CD8-positive, alpha-beta memory T cell (primary cell): ENCODE measurements around the gene C1orf232. TPM values are rescaled to one million over a fixed set of nuclear protein-coding genes. Genes with fewer than 3 reads are reported as not detected.

Source experiments
- CTCF ChIA-PET: fragments of 350-600 bp; sonication (Branson Sonifier 250); formaldehyde crosslinking; loops from one replicate; lab custom pipeline; 2021; ENCODE audit warnings: antibody characterized with exemption; lab: Charles Lee
- POLR2A ChIA-PET: fragments of 350-600 bp; sonication (Branson Sonifier 250); formaldehyde crosslinking; loops from one replicate; lab custom pipeline; 2021; ENCODE audit warnings: antibody characterized with exemption; lab: Charles Lee
- DNase-seq, 5 donors: peaks; one replicate each; pipeline versions ENCODE4 v3.0.0 to v3.0.0-alpha.2; 2020 to 2022; ENCODE audit warnings: mixed read lengths in 1 of 5
- H3K27ac ChIP-seq: one replicate; pipeline ENCODE4 v1.7.0; 2013; ENCODE audit warnings: low read depth, mild to moderate bottlenecking, low read length, moderate library complexity
- H3K27me3 ChIP-seq: 2 replicates; pipeline ENCODE4 v1.7.0; 2013; ENCODE audit warnings: low read length, mild to moderate bottlenecking; ENCODE audit not compliant: insufficient read depth, poor library complexity, severe bottlenecking
- H3K36me3 ChIP-seq: 2 replicates; pipeline ENCODE4 v1.7.0; 2013; ENCODE audit warnings: mild to moderate bottlenecking, low read length, moderate library complexity; ENCODE audit not compliant: insufficient read depth
- H3K4me1 ChIP-seq: 2 replicates; pipeline ENCODE4 v1.7.0; 2013; ENCODE audit warnings: mild to moderate bottlenecking, low read length, moderate library complexity; ENCODE audit not compliant: insufficient read depth
- H3K4me3 ChIP-seq: 2 replicates; pipeline ENCODE4 v1.7.0; 2013; ENCODE audit warnings: mild to moderate bottlenecking, low read length
- H3K9me3 ChIP-seq: 2 replicates; pipeline ENCODE4 v1.7.0; 2013; ENCODE audit warnings: mild to moderate bottlenecking, low read length
- H3K27ac Mint-ChIP-seq, 8 donors: one replicate each; pipeline ENCODE4 v1.8.0; 2020 to 2021; ENCODE audit warnings: mixed read lengths in 8 of 8, mild to moderate bottlenecking in 6 of 8, inconsistent platforms in 3 of 8, moderate library complexity in 3 of 8
- H3K27me3 Mint-ChIP-seq, 2 donors: one replicate each; pipeline ENCODE4 v1.8.0; 2020 to 2021; ENCODE audit warnings: mixed read lengths in 2 of 2, mild to moderate bottlenecking in 1 of 2, moderate library complexity in 1 of 2
- H3K36me3 Mint-ChIP-seq, 3 donors: one replicate each; pipeline ENCODE4 v1.8.0; 2020 to 2021; ENCODE audit warnings: mixed read lengths in 3 of 3, inconsistent platforms in 1 of 3, mild to moderate bottlenecking in 1 of 3
- H3K4me1 Mint-ChIP-seq, 3 donors: one replicate each; pipeline ENCODE4 v1.8.0; 2020 to 2021; ENCODE audit warnings: mixed read lengths in 3 of 3, inconsistent platforms in 1 of 3, mild to moderate bottlenecking in 1 of 3
- H3K4me3 Mint-ChIP-seq, 7 donors: one replicate each; pipeline ENCODE4 v1.8.0; 2020 to 2021; ENCODE audit warnings: mixed read lengths in 7 of 7, mild to moderate bottlenecking in 6 of 7, moderate library complexity in 4 of 7, inconsistent platforms in 2 of 7
- H3K9me3 Mint-ChIP-seq, 5 donors: one replicate each; pipeline ENCODE4 v1.8.0; 2020 to 2022; ENCODE audit warnings: mixed read lengths in 5 of 5, mild to moderate bottlenecking in 3 of 5, moderate library complexity in 2 of 5, inconsistent platforms in 1 of 5
- polyA plus RNA-seq: library from polyadenylated mRNA; unstranded; fragments of 300-500 nt; fragmentation: Illumina TruSeq; gene quantifications from one replicate; pipeline ENCODE4 v1.2.3, GENCODE V29; 2021
- total RNA-seq, 2 experiments: library from RNA; stranded (reverse); gene quantifications; one replicate each; pipeline ENCODE4 v1.2.3, GENCODE V29; 2021

Gene C1orf232
- total and polyA plus RNA-seq, 3 experiments from 2014 or later, result not detected

GRCh38 chr1:26197813-26198212, 29.1 kb upstream of the C1orf232 start:
- Mint-ChIP-seq H3K27ac (no peak overlapping the region), H3K27me3 (peaks cover 4 to 9% of the 10 kb centered on the region in 2 donors), H3K36me3 (peaks cover 0 to 1% (median 0%) of the 10 kb centered on the region in 3 donors), H3K4me3 (no peak overlapping the region), H3K9me3 (no peaks in the 10 kb centered on the region), H3K4me1 (peaks cover 17 to 29% (median 27%) of the 10 kb centered on the region in 3 donors)
- Histone ChIP-seq H3K9me3 (no peaks in the 10 kb centered on the region), H3K27me3 (no peaks in the 10 kb centered on the region), H3K4me1 (peaks cover 25% of the 10 kb centered on the region), H3K27ac (no peak overlapping the region), H3K36me3 (no peaks in the 10 kb centered on the region), H3K4me3 (no peak overlapping the region)
- ChIA-PET POLR2A (no interaction called here), CTCF (interaction anchor here (0.8 kb wide), 1 partner anchor 219 kb away, joined by 3 read pairs; no protein-coding TSS in a partner anchor)
- DNase-seq, result no peak

DNA sequence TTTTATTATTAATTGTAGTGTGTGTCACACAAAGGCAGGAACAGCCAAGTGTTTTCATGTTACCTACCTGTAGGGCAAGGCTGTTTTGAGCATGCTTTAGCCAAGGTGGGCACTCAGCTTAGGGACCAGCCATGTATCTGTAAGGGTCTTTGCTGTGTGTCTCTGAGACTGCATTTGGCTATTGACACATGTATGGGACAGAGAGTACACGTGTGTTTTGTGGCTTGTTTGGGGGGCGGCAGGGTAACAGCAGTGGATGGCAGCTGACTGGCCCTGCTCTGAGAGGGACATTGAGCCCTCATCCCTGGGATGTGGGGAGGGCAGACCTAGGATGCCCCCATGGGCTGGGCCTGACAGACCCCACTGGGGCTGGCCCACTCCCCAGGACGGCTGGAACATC, 28.5 kb upstream of the C1orf232 start:
- Mint-ChIP-seq H3K27me3 (peaks cover 4 to 9% of the 10 kb centered on the region in 2 donors), H3K4me1 (peaks cover 14 to 24% (median 22%) of the 10 kb centered on the region in 3 donors), H3K27ac (peak overlapping the region in 1 of 8 donors; percentile 64), H3K36me3 (peaks cover 0 to 1% (median 0%) of the 10 kb centered on the region in 3 donors), H3K4me3 (no peak overlapping the region), H3K9me3 (no peaks in the 10 kb centered on the region)
- CTCF ChIA-PET, result interaction anchor here (0.8 kb wide), 1 partner anchor 219 kb away, joined by 3 read pairs; no protein-coding TSS in a partner anchor
- H3K4me1 ChIP-seq, result peaks cover 20% of the 10 kb centered on the region
- H3K36me3 ChIP-seq, result no peaks in the 10 kb centered on the region
- no peak for DNase-seq
- no peaks in the 10 kb centered on the region for H3K9me3 ChIP-seq
- POLR2A ChIA-PET, result no interaction called here
- no peak overlapping the region for H3K27ac ChIP-seq
- H3K4me3 ChIP-seq, result no peak overlapping the region
- H3K27me3 ChIP-seq, result no peaks in the 10 kb centered on the region

DNA sequence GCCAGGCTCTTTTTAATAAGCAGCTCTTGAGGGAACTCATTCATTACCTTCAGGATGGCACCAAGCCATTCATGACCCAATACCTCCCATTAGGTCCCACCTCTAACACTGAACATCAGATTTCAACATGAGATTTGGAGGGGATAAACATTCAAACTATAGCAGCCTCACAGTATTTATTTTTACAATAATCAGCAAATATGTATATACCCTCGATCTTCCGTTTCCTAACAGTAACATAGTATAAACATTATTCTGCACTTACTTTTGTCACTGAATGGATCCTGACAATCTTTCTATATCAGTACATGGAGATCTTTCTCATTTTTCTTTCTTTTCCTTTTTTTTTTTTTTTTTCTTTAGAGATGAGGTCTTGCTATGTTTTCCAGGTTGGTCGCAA, 27.0 kb upstream of the C1orf232 start:
- Mint-ChIP-seq H3K36me3 (peaks cover 0 to 1% (median 0%) of the 10 kb centered on the region in 3 donors), H3K4me1 (peaks cover 7 to 16% (median 15%) of the 10 kb centered on the region in 3 donors), H3K9me3 (no peaks in the 10 kb centered on the region), H3K4me3 (no peak overlapping the region), H3K27ac (no peak overlapping the region), H3K27me3 (peaks cover 4 to 9% of the 10 kb centered on the region in 2 donors)
- POLR2A ChIA-PET, result no interaction called here
- DNase-seq, result no peak
- H3K4me3 ChIP-seq, result no peak overlapping the region
- CTCF ChIA-PET, result no interaction called here
- no peaks in the 10 kb centered on the region for H3K9me3 ChIP-seq
- H3K27me3 ChIP-seq, result no peaks in the 10 kb centered on the region
- peaks cover 12% of the 10 kb centered on the region for H3K4me1 ChIP-seq
- H3K27ac ChIP-seq, result no peak overlapping the region
- no peaks in the 10 kb centered on the region for H3K36me3 ChIP-seq

DNA sequence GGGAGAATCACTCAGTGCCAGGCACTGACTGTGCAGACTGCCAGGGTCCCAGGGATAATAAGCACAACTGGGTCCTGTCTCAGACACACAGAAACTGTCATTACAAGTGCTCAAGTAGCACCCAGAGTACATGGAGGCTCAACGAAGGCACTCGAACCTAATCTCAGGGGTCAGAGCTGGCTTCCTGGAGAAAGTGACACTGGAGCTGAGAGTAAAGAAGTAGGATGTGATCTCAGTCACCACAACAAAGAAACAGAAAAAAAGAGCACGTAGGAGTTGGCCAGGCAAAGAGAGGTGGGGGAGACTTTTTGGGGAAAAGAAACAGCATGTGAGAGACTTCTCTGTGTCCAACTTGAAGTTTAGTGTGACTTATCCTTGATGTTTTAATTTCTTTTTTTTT, 23.0 kb upstream of the C1orf232 start:
- H3K4me3 Mint-ChIP-seq, result no peak overlapping the region
- DNase-seq, result no peak
- Histone ChIP-seq H3K4me1 (peaks cover 7% of the 10 kb centered on the region), H3K27me3 (no peaks in the 10 kb centered on the region), H3K9me3 (no peaks in the 10 kb centered on the region), H3K4me3 (no peak overlapping the region), H3K36me3 (no peaks in the 10 kb centered on the region), H3K27ac (no peak overlapping the region)
- peaks cover 4 to 8% (median 7%) of the 10 kb centered on the region in 3 donors for H3K4me1 Mint-ChIP-seq
- peak overlapping the region in 3 of 8 donors; percentile 18 to 19 (median 18) for H3K27ac Mint-ChIP-seq
- peaks cover 0 to 3% of the 10 kb centered on the region in 2 donors for H3K27me3 Mint-ChIP-seq
- no peaks in the 10 kb centered on the region for H3K9me3 Mint-ChIP-seq
- ChIA-PET POLR2A (no interaction called here), CTCF (interaction anchor here (2.7 kb wide), 1 partner anchor 22 kb away, joined by 8 read pairs; the partner anchor contains the start of gene ZNF593)
- H3K36me3 Mint-ChIP-seq, result no peaks in the 10 kb centered on the region

- H3K36me3 ChIP-seq, result no peaks in the 10 kb centered on the region
- Mint-ChIP-seq H3K27ac (peak within 1 kb of the TSS in 3 of 8 donors; percentile 44 to 61 (median 44)), H3K4me1 (peaks cover 4 to 8% (median 7%) of the 10 kb centered on the region in 3 donors), H3K4me3 (no peak within 1 kb of the TSS), H3K9me3 (no peaks in the 10 kb centered on the region), H3K36me3 (no peaks in the 10 kb centered on the region), H3K27me3 (peaks cover 0 to 3% of the 10 kb centered on the region in 2 donors)
- no peak within 1 kb of the TSS for H3K4me3 ChIP-seq
- POLR2A ChIA-PET, result no interaction called here
- DNase-seq, result no peak
- peaks cover 7% of the 10 kb centered on the region for H3K4me1 ChIP-seq
- H3K27me3 ChIP-seq, result no peaks in the 10 kb centered on the region
- H3K27ac ChIP-seq, result no peak within 1 kb of the TSS
- no peaks in the 10 kb centered on the region for H3K9me3 ChIP-seq
- CTCF ChIA-PET, result interaction anchor here (0.8 to 2.7 kb wide), 5 partner anchors 10 to 44 kb away, joined by 3 to 11 read pairs (median 4); partner anchors contain the start of genes CEP85 and ZNF593
Observed at GRCh38 chr1:26190373-26190987, 21.7 kb upstream of the C1orf232 start, which contains the start of gene CATSPER4. CATSPER4 (plus strand) TSS chr1:26190602; CDS start chr1:26190628, 26 bp downstream.

- H3K4me3 ChIP-seq, result no peak overlapping the region
- Mint-ChIP-seq H3K36me3 (no peaks in the 10 kb centered on the region), H3K4me1 (peaks cover 4 to 8% (median 7%) of the 10 kb centered on the region in 3 donors), H3K9me3 (no peaks in the 10 kb centered on the region), H3K27me3 (peaks cover 0 to 3% of the 10 kb centered on the region in 2 donors), H3K27ac (peak overlapping the region in 1 of 8 donors; percentile 44), H3K4me3 (no peak overlapping the region)
- peaks cover 7% of the 10 kb centered on the region for H3K4me1 ChIP-seq
- ChIA-PET CTCF (interaction anchor here (0.7 to 2.7 kb wide), 7 partner anchors 10 to 227 kb away, joined by 3 to 11 read pairs (median 4); partner anchors contain the start of genes CEP85 and ZNF593), POLR2A (no interaction called here)
- H3K27ac ChIP-seq, result no peak overlapping the region
- H3K9me3 ChIP-seq, result no peaks in the 10 kb centered on the region
- DNase-seq, result no peak
- H3K36me3 ChIP-seq, result no peaks in the 10 kb centered on the region
- no peaks in the 10 kb centered on the region for H3K27me3 ChIP-seq
Observed at GRCh38 chr1:26189751-26190275, 21.1 kb upstream of the C1orf232 start.

- Mint-ChIP-seq H3K27me3 (peaks cover 0 to 3% of the 10 kb centered on the region in 2 donors), H3K4me1 (peaks cover 4 to 8% (median 7%) of the 10 kb centered on the region in 3 donors), H3K9me3 (no peaks in the 10 kb centered on the region), H3K4me3 (no peak overlapping the region), H3K27ac (peak overlapping the region in 1 of 8 donors; percentile 44), H3K36me3 (no peaks in the 10 kb centered on the region)
- no peak overlapping the region for H3K4me3 ChIP-seq
- POLR2A ChIA-PET, result no interaction called here
- H3K27ac ChIP-seq, result no peak overlapping the region
- H3K27me3 ChIP-seq, result no peaks in the 10 kb centered on the region
- no peak for DNase-seq
- CTCF ChIA-PET, result interaction anchor here (0.7 to 2.7 kb wide), 7 partner anchors 9 to 228 kb away, joined by 3 to 11 read pairs (median 4); partner anchors contain the start of genes CEP85 and ZNF593
- H3K36me3 ChIP-seq, result no peaks in the 10 kb centered on the region
- peaks cover 7% of the 10 kb centered on the region for H3K4me1 ChIP-seq
- H3K9me3 ChIP-seq, result no peaks in the 10 kb centered on the region
Observed at GRCh38 chr1:26189331-26189730, 20.6 kb upstream of the C1orf232 start.

GRCh38 chr1:26188477-26188876, 19.7 kb upstream of the C1orf232 start:
- Histone ChIP-seq H3K4me1 (peaks cover 7% of the 10 kb centered on the region), H3K27ac (no peak overlapping the region), H3K4me3 (no peak overlapping the region), H3K9me3 (no peaks in the 10 kb centered on the region), H3K27me3 (no peaks in the 10 kb centered on the region), H3K36me3 (no peaks in the 10 kb centered on the region)
- H3K27ac Mint-ChIP-seq, result no peak overlapping the region
- no peak for DNase-seq
- ChIA-PET CTCF (interaction anchor here (2.0 kb wide), 1 partner anchor 46 kb away, joined by 11 read pairs; the partner anchor contains the start of gene CEP85), POLR2A (no interaction called here)
- H3K36me3 Mint-ChIP-seq, result no peaks in the 10 kb centered on the region
- no peaks in the 10 kb centered on the region for H3K9me3 Mint-ChIP-seq
- peaks cover 4 to 8% (median 7%) of the 10 kb centered on the region in 3 donors for H3K4me1 Mint-ChIP-seq
- no peak overlapping the region for H3K4me3 Mint-ChIP-seq
- H3K27me3 Mint-ChIP-seq, result peaks cover 0 to 1% of the 10 kb centered on the region in 2 donors
